GM10266 (cell line): ENCODE measurements around the gene SEPTIN10.

Experiments
- DNase-seq: peaks from one replicate; pipeline ENCODE4 v3.0.0; 2012; ENCODE audit errors: extremely low spot score
- TF ChIP-seq, protein P1 (sequence below): IDR thresholded peaks from 2 replicates; pipeline ENCODE4 v1.5.1; 2012; ENCODE audit warnings: mild to moderate bottlenecking, low read depth; ENCODE audit not compliant: control insufficient read depth, insufficient read depth; ENCODE audit errors: missing control alignments

Gene SEPTIN10

GRCh38 chr2:109563980-109564550, 49.7 kb downstream of the SEPTIN10 start:
- TF ChIP-seq, protein P1, sequence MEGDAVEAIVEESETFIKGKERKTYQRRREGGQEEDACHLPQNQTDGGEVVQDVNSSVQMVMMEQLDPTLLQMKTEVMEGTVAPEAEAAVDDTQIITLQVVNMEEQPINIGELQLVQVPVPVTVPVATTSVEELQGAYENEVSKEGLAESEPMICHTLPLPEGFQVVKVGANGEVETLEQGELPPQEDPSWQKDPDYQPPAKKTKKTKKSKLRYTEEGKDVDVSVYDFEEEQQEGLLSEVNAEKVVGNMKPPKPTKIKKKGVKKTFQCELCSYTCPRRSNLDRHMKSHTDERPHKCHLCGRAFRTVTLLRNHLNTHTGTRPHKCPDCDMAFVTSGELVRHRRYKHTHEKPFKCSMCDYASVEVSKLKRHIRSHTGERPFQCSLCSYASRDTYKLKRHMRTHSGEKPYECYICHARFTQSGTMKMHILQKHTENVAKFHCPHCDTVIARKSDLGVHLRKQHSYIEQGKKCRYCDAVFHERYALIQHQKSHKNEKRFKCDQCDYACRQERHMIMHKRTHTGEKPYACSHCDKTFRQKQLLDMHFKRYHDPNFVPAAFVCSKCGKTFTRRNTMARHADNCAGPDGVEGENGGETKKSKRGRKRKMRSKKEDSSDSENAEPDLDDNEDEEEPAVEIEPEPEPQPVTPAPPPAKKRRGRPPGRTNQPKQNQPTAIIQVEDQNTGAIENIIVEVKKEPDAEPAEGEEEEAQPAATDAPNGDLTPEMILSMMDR: no peak
- DNase-seq: no peak

- TF ChIP-seq, protein P1: no peak
- no peak for DNase-seq
These were observed 50.5 kb downstream of the SEPTIN10 start for GRCh38 chr2:109563288-109563687.

DNA sequence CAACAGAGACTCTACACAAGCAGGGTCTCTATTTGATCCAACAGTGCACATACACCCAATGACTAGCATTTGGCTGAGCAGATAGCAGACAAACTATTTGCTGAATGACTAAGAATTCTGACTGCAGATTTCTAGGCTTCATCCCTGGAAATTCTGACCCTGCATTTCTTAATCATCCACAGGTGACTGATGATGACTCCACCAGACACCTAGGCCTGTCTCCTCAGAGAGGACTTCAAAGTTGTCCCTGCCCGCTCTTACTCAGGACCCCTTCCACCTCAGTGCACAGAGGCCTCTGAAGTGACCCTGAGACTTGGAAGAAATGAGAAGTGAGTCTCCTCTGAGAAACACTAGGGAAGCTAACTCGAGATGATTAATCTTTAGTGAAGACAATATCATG, 51.3 kb downstream of the SEPTIN10 start:
- DNase-seq: no peak
- TF ChIP-seq, protein P1: no peak

DNA sequence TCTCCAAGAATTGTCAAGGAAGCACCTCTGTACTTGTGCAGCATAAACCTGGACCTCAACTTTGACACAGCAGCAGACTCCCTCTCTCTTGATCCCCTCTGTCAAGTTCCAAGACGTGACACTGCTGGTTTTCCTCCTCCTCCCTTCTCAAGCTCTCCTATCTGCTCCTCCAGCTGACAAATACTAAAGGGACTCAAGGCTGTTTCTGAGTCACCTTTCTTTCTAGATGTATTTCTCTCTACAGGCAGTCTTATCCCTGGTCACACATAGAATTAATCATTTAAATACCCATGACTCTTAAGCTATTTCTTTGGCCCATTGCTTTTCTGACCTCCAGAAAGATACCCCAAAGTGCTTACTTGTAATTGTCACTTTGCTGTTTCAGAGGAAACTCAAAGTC, 53.5 kb downstream of the SEPTIN10 start:
- TF ChIP-seq, protein P1: no peak
- no peak for DNase-seq

DNA sequence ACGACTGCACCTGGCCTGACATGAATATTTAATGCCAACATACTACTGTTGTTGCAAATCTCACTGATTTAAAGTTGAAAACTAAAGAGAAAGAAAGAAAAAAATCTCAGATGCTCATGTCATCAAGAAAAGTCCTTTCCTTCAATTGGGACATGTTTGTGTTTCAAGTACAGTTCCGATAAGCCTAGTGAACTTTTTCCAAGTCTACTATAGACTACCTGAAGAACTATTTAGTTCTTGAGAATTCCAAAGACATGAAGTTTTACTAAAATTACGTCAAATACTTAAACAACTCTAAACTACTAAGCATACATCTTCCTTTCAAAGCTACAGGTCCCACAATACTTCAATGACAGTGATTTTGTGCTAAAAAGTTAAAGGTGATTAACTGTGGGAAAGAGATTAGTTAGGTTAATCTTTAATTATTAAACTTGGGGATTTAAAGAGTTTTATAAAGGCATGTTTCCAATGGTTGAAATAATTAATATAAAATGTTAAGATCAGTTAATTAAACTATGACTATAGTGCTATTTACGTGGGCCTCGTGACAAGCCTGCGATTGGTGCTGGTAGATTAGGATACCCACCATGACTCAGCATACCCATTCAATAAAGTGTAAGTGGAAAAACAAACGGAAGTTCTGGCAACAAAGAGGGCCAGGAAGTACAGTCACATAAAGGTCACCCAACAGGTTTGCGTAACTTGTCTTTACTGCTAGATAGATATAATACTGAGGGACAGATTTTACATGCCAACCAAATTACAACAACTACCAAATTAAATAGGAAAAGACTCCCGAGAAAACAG, 55.5 kb downstream of the SEPTIN10 start:
- TF ChIP-seq, protein P1: no peak
- DNase-seq: no peak

- DNase-seq: no peak
- TF ChIP-seq, protein P1: no peak
These were observed 56.5 kb downstream of the SEPTIN10 start for GRCh38 chr2:109557309-109557708.

GRCh38 chr2:109555346-109555900, 58.3 kb downstream of the SEPTIN10 start:
- no peak for DNase-seq
- TF ChIP-seq, protein P1: no peak
